ENCODE results near the gene TTLL5. TPM values are rescaled to one million over a fixed set of nuclear protein-coding genes. Genes with fewer than 3 reads are reported as not detected.

The TTLL5 gene
- total RNA-seq, 1 donor from 2014 or later: 15.5 TPM

GRCh38 chr14:75987201-75987970, 326.3 kb downstream of the TTLL5 start:
- FAIRE-seq (no peak), DNase-seq (ENCODE audit: low read depth) (no peak)
- Histone ChIP-seq H3K36me3 (ENCODE audit: control insufficient read depth, insufficient read depth, low read length) (peaks cover 6% of the 10 kb centered on the region), H3K27me3 (ENCODE audit: control insufficient read depth, insufficient read depth, low read length) (no peaks in the 10 kb centered on the region), H3K4me3 (ENCODE audit: low read depth, low read length) (no peak overlapping the region)
- TF ChIP-seq CTCF (IDR thresholded peaks at IDR 0.05; ENCODE audit: insufficient read depth, low read length, severe bottlenecking): no peak

GRCh38 chr14:75989134-75989533, 328.1 kb downstream of the TTLL5 start:
- FAIRE-seq (no peak), DNase-seq (ENCODE audit: low read depth) (no peak)
- peaks cover 7% of the 10 kb centered on the region for H3K36me3 ChIP-seq (ENCODE audit: control insufficient read depth, insufficient read depth, low read length)
- no peaks in the 10 kb centered on the region for H3K27me3 ChIP-seq (ENCODE audit: control insufficient read depth, insufficient read depth, low read length)
- H3K4me3 ChIP-seq (ENCODE audit: low read depth, low read length): no peak overlapping the region
- no peak for TF ChIP-seq CTCF (IDR thresholded peaks at IDR 0.05; ENCODE audit: insufficient read depth, low read length, severe bottlenecking)

GRCh38 chr14:75990297-75990696, 329.3 kb downstream of the TTLL5 start:
- FAIRE-seq (no peak), DNase-seq (ENCODE audit: low read depth) (no peak)
- H3K27me3 ChIP-seq (ENCODE audit: control insufficient read depth, insufficient read depth, low read length): no peaks in the 10 kb centered on the region
- no peak overlapping the region for H3K4me3 ChIP-seq (ENCODE audit: low read depth, low read length)
- peaks cover 13% of the 10 kb centered on the region for H3K36me3 ChIP-seq (ENCODE audit: control insufficient read depth, insufficient read depth, low read length)
- TF ChIP-seq CTCF (IDR thresholded peaks at IDR 0.05; ENCODE audit: insufficient read depth, low read length, severe bottlenecking): no peak

GRCh38 chr14:75991753-75992152, 330.7 kb downstream of the TTLL5 start:
- FAIRE-seq: no peak

GRCh38 chr14:75993567-75994041, 332.6 kb downstream of the TTLL5 start:
- no peak for FAIRE-seq
- H3K36me3 ChIP-seq (ENCODE audit: control insufficient read depth, insufficient read depth, low read length): peaks cover 24% of the 10 kb centered on the region

More at GRCh38 chr14:75991753-75992152, 330.7 kb downstream of the TTLL5 start:
- H3K27me3 ChIP-seq (ENCODE audit: control insufficient read depth, insufficient read depth, low read length): no peaks in the 10 kb centered on the region
- DNase-seq (ENCODE audit: low read depth): no peak
- no peak for TF ChIP-seq CTCF (IDR thresholded peaks at IDR 0.05; ENCODE audit: insufficient read depth, low read length, severe bottlenecking)
- no peak overlapping the region for H3K4me3 ChIP-seq (ENCODE audit: low read depth, low read length)
- H3K36me3 ChIP-seq (ENCODE audit: control insufficient read depth, insufficient read depth, low read length): peaks cover 21% of the 10 kb centered on the region

More at GRCh38 chr14:75993567-75994041, 332.6 kb downstream of the TTLL5 start:
- DNase-seq (ENCODE audit: low read depth): no peak
- Histone ChIP-seq H3K27me3 (ENCODE audit: control insufficient read depth, insufficient read depth, low read length) (no peaks in the 10 kb centered on the region), H3K4me3 (ENCODE audit: low read depth, low read length) (no peak overlapping the region)
- TF ChIP-seq CTCF (IDR thresholded peaks at IDR 0.05; ENCODE audit: insufficient read depth, low read length, severe bottlenecking): no peak
